Upper lobe of left lung (tissue), 6 donors: Measurements from ENCODE around the gene LRP1. TPM values are rescaled to one million over a fixed set of nuclear protein-coding genes. Genes with fewer than 3 reads are reported as not detected.

Experiments
- ATAC-seq, 2 donors: fragments of 200-7000 bp; cut with Tn5 transposase; one replicate each; pipeline ENCODE4 v1.9.1; 2022; ENCODE audit warnings: mild to moderate bottlenecking in 2 of 2, moderate library complexity in 2 of 2; ENCODE audit not compliant: low FRiP score in 2 of 2
- DNase-seq, 2 donors: peaks; one replicate each; pipeline ENCODE4 v3.0.0-alpha.2; 2019 to 2020
- H3K27ac ChIP-seq, 4 donors: fragments of 200-600 bp; sonication (generic); one replicate each; pipeline ENCODE4 v1.5.1; 2016 to 2019
- H3K27me3 ChIP-seq, 4 donors: fragments of 200-600 bp; sonication (generic); one replicate each; pipeline ENCODE4 v1.5.1; 2017 to 2019
- H3K36me3 ChIP-seq, 4 donors: fragments of 200-600 bp; sonication (generic); one replicate each; pipeline ENCODE4 v1.5.1; 2016 to 2019
- H3K4me1 ChIP-seq, 4 donors: fragments of 200-600 bp; sonication (generic); one replicate each; pipeline ENCODE4 v1.5.1; 2018 to 2019
- H3K4me3 ChIP-seq, 4 donors: fragments of 200-600 bp; sonication (generic); one replicate each; pipeline ENCODE4 v1.5.1; 2017 to 2019; ENCODE audit warnings: mild to moderate bottlenecking in 2 of 4, moderate library complexity in 1 of 4
- H3K9me3 ChIP-seq, 4 donors: fragments of 200-600 bp; sonication (generic); one replicate each; pipeline ENCODE4 v1.5.1; 2018 to 2019
- EP300 ChIP-seq, 4 donors: sonication (generic); formaldehyde crosslinking; IDR thresholded peaks; one replicate each; pipeline ENCODE4 v1.5.1; 2017; ENCODE audit warnings: antibody characterized with exemption in 4 of 4, control low read depth in 2 of 4
- POLR2A ChIP-seq, 4 donors: fragments of 450-650 bp; IDR thresholded peaks; one replicate each; pipeline ENCODE4 v1.5.1; 2016 to 2017; ENCODE audit warnings: antibody characterized with exemption in 4 of 4, mild to moderate bottlenecking in 2 of 4
- POLR2AphosphoS5 ChIP-seq, 2 donors: sonication (generic); formaldehyde crosslinking; IDR thresholded peaks; one replicate each; pipeline ENCODE4 v1.5.1; 2017; ENCODE audit warnings: antibody characterized with exemption in 2 of 2
- WGBS, 2 donors: methylation state at CpG; one replicate each; pipeline ENCODE4 v1.1.5; 2017 to 2018; 5-methylcytosine and 5-hydroxymethylcytosine counted together
- total RNA-seq, 6 donors: library from RNA; depleted of rRNA in 4 of 6; stranded (reverse); fragments of >200 nt in 4 of 6; gene quantifications; one replicate each; pipeline versions ENCODE4 v1.1.0 to v1.2.1, GENCODE V29; 2016 to 2021
- TF ChIP-seq, protein P1 (sequence below), 6 experiments: fragments of 450-650 bp in 4 of 6; fragments of 200-600 bp in 2 of 6; sonication (generic) in 2 of 6; IDR thresholded peaks; one replicate each; pipeline ENCODE4 v1.5.1; 2016 to 2019; ENCODE audit warnings: antibody characterized with exemption in 6 of 6
- donor health status: DM: no; HTN: no; CAD: no; lungs with moderate emphysema.
- donor health status: DM: no; HTN: yes; CAD: no; lungs with severe emphysema.

Gene LRP1
- total RNA-seq, 6 donors from 2014 or later = 137 to 504 (median 308) TPM

DNA sequence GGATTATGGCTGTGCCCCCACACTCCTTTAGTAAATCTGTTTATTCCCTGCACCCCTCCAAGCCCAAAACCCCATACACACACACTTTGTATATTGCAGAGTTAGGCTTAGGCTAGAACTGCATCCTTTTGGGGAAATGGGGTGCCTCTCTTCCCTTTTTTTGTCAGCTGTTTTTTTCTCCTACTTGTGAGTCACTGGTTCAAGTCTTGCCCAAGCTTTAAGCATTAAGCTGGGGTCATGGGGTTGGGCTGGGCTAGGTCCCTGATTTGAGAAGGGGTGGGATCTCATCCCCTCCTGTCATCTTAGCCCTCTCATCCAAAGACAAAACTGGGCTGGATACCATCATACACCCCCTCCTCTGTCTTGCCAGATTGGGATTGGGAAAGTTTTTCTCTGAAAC, 1.6 kb downstream of the LRP1 start:
- Histone ChIP-seq H3K27ac (peak overlapping the region; percentile 79 to 98 (median 94)), H3K27me3 (peaks cover 0 to 4% (median 0%) of the 10 kb centered on the region in 4 donors), H3K36me3 (no peaks in the 10 kb centered on the region), H3K4me3 (peak overlapping the region in 3 of 4 donors; percentile 69 to 80 (median 70)), H3K9me3 (no peaks in the 10 kb centered on the region), H3K4me1 (peaks cover 21 to 46% (median 41%) of the 10 kb centered on the region in 4 donors)
- DNase-seq = no peak
- peak in 1 of 4 donors; percentile 51 for TF ChIP-seq POLR2A (IDR thresholded peaks at IDR 0.05)
- TF ChIP-seq, protein P1, sequence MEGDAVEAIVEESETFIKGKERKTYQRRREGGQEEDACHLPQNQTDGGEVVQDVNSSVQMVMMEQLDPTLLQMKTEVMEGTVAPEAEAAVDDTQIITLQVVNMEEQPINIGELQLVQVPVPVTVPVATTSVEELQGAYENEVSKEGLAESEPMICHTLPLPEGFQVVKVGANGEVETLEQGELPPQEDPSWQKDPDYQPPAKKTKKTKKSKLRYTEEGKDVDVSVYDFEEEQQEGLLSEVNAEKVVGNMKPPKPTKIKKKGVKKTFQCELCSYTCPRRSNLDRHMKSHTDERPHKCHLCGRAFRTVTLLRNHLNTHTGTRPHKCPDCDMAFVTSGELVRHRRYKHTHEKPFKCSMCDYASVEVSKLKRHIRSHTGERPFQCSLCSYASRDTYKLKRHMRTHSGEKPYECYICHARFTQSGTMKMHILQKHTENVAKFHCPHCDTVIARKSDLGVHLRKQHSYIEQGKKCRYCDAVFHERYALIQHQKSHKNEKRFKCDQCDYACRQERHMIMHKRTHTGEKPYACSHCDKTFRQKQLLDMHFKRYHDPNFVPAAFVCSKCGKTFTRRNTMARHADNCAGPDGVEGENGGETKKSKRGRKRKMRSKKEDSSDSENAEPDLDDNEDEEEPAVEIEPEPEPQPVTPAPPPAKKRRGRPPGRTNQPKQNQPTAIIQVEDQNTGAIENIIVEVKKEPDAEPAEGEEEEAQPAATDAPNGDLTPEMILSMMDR (IDR thresholded peaks at IDR 0.05) = no peak
- no peak for TF ChIP-seq EP300 (IDR thresholded peaks at IDR 0.05)
- peak; percentile 46 to 68 for TF ChIP-seq POLR2AphosphoS5 (IDR thresholded peaks at IDR 0.05)
- peak in 1 of 2 donors; percentile 6 for ATAC-seq

DNA sequence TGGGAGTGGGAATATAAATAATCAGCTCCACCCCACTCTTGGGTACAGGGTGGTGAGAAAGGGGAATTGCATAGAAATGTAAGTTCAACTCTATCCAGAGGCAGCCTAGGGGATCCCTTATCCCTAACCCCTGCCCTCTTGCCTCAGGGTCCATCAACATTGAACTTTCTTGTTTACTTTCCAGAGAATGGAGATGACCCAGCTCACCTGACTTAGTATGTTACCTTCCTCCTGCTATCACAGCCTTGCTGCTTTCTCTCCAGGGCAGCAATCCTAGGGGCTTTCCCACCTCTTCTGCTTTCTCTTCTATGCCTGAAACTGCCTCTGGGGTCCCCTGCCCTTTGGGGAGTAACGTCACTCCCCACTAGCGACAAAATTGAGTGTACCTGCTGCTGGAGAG, 2.7 kb downstream of the LRP1 start:
- TF ChIP-seq EP300 (IDR thresholded peaks at IDR 0.05) (no peak), POLR2AphosphoS5 (IDR thresholded peaks at IDR 0.05) (no peak), POLR2A (IDR thresholded peaks at IDR 0.05) (no peak)
- TF ChIP-seq, protein P1 (IDR thresholded peaks at IDR 0.05) = no peak
- H3K27me3 ChIP-seq = peaks cover 0 to 4% (median 0%) of the 10 kb centered on the region in 4 donors
- peaks cover 31 to 53% (median 48%) of the 10 kb centered on the region in 4 donors for H3K4me1 ChIP-seq
- peak overlapping the region in 3 of 4 donors; percentile 69 to 80 (median 70) for H3K4me3 ChIP-seq
- WGBS, 2 donors = 65 to 72% methylated on average over 2 of the region's 2 CpGs
- peak overlapping the region; percentile 79 to 98 (median 94) for H3K27ac ChIP-seq
- ATAC-seq (no peak), DNase-seq (no peak)
- no peaks in the 10 kb centered on the region for H3K9me3 ChIP-seq
- H3K36me3 ChIP-seq = no peaks in the 10 kb centered on the region

DNA sequence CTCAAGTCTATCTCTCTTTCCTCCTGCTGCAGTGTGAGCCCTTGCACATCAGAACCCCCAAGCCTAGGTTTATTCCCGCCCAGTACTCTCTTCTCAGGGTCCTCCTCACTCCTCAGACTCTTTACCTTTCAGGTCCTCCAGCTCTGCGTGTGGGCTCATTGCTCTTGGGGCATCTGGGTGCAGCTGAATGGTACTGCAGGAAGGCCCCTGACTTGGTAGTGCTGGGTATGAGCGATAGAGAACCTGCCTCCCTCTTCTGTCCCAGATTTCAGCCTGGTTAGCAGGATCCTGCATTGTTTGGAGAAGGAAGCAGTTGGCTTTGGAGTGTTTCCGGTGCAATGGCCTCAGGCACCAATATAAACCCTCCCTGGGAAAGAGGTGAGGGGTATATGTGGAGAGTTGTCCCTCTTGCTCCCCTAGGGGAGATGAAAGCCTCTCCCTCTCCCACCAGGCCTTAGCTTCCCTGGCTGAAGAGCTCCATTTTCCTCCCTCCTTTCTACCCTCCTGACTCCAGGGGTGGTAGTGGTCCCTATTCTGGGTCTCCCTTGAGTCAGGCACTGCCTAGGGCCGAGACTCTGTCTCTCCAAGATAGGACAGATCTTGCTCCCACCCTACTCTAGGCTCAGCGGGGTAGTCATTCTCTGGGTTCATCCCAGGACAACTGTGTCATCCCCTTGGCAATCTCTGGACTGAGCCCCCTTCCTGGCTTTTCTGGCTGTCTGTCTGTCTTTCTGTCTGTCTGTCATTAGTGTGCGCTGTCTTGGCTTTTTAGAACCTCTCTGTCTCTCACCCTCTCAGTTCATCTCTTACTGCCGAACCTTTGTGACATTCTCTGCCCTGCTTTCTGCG, 3.8 kb downstream of the LRP1 start:
- H3K4me3 ChIP-seq = peak overlapping the region in 2 of 4 donors; percentile 3 to 70
- no peaks in the 10 kb centered on the region for H3K9me3 ChIP-seq
- no peak for ATAC-seq
- peaks cover 0 to 4% (median 0%) of the 10 kb centered on the region in 4 donors for H3K27me3 ChIP-seq
- TF ChIP-seq POLR2AphosphoS5 (IDR thresholded peaks at IDR 0.05) (no peak), POLR2A (IDR thresholded peaks at IDR 0.05) (no peak), EP300 (IDR thresholded peaks at IDR 0.05) (no peak)
- TF ChIP-seq, protein P1 (IDR thresholded peaks at IDR 0.05) = no peak
- DNase-seq = no peak
- WGBS, 2 donors = 52 to 60% methylated on average over 9 of the region's 9 CpGs
- H3K4me1 ChIP-seq = peaks cover 27 to 53% (median 42%) of the 10 kb centered on the region in 4 donors
- H3K36me3 ChIP-seq = no peaks in the 10 kb centered on the region
- peak overlapping the region; percentile 63 to 96 (median 86) for H3K27ac ChIP-seq

DNA sequence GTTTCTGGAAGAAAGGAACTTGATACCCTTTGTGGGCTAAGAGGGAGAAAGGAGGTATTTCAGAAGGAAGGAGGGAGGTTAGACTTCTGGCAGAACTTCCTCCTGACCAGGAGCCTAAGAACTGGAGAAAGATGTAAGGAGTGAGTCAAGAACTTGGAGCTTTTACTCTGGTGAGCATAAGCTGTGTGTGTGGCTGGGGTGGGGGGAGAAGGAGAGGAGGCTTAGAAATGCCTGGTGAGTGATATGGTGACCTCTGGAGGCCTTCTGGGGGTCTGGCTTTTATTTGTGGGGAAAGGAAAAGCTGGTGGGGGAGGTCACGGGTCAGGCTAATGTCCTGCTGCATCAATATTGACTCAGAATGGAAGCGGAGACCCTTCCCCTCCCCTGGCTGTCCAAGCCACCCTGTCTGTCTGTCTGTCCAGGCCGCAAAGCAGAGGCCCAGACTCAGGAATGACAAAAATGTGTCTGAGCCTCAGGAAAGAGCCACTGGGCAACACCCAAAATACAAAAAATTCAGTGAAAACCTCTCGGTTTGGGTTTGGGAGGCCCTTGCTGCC, 4.8 kb downstream of the LRP1 start:
- peak overlapping the region; percentile 63 to 96 (median 86) for H3K27ac ChIP-seq
- 65 to 79% methylated on average over 4 of the region's 4 CpGs for WGBS, 2 donors
- ATAC-seq = peak in 1 of 2 donors; percentile 41
- no peak for DNase-seq
- peaks cover 33 to 56% (median 47%) of the 10 kb centered on the region in 4 donors for H3K4me1 ChIP-seq
- peaks cover 0 to 4% (median 0%) of the 10 kb centered on the region in 4 donors for H3K27me3 ChIP-seq
- no peak for TF ChIP-seq EP300 (IDR thresholded peaks at IDR 0.05)
- TF ChIP-seq, protein P1 (IDR thresholded peaks at IDR 0.05) = no peak
- TF ChIP-seq POLR2A (IDR thresholded peaks at IDR 0.05) = no peak
- TF ChIP-seq POLR2AphosphoS5 (IDR thresholded peaks at IDR 0.05) = no peak
- no peaks in the 10 kb centered on the region for H3K9me3 ChIP-seq
- H3K36me3 ChIP-seq = no peaks in the 10 kb centered on the region
- peak overlapping the region in 1 of 4 donors; percentile 17 for H3K4me3 ChIP-seq
